Liver (tissue), 9 donors: Measurements from ENCODE around the gene KCNIP4. TPM values are rescaled to one million over a fixed set of nuclear protein-coding genes. Genes with fewer than 3 reads are reported as not detected.

Experiments
- DNase-seq: peaks from one replicate; pipeline ENCODE4 v3.0.0-alpha.2; 2017; ENCODE audit warnings: low spot score
- H3K27ac ChIP-seq, 2 donors: one replicate each; pipeline ENCODE4 v1.7.0; 2013; ENCODE audit warnings: inconsistent platforms in 2 of 2, low read length in 2 of 2, control low read depth in 1 of 2, low read depth in 1 of 2, mild to moderate bottlenecking in 1 of 2
- H3K27me3 ChIP-seq, 4 donors: one replicate each; pipeline versions ENCODE4 v1.6.1 to v1.7.0; 2013; ENCODE audit warnings: low read length in 3 of 4, inconsistent platforms in 1 of 4, mild to moderate bottlenecking in 1 of 4, moderate library complexity in 1 of 4; ENCODE audit not compliant: control insufficient read depth in 4 of 4, insufficient read depth in 4 of 4
- H3K36me3 ChIP-seq, 4 donors: one replicate each; pipeline versions ENCODE4 v1.6.1 to v1.7.0; 2013; ENCODE audit warnings: low read length in 3 of 4, mild to moderate bottlenecking in 3 of 4, low read depth in 1 of 4, moderate library complexity in 1 of 4; ENCODE audit not compliant: control insufficient read depth in 4 of 4, insufficient read depth in 3 of 4
- H3K4me1 ChIP-seq, 4 donors: one replicate each; pipeline versions ENCODE4 v1.6.1 to v1.7.0; 2013; ENCODE audit warnings: low read length in 3 of 4, mild to moderate bottlenecking in 3 of 4, moderate library complexity in 1 of 4; ENCODE audit not compliant: control insufficient read depth in 4 of 4, insufficient read depth in 4 of 4
- H3K4me3 ChIP-seq, 3 donors: one replicate each; pipeline versions ENCODE4 v1.6.1 to v1.7.0; 2013; ENCODE audit warnings: low read length in 3 of 3, control low read depth in 1 of 3, low read depth in 1 of 3, mild to moderate bottlenecking in 1 of 3
- H3K9ac ChIP-seq, 2 donors: one replicate each; pipeline ENCODE4 v1.7.0; 2013; ENCODE audit warnings: low read length in 2 of 2, mild to moderate bottlenecking in 2 of 2, moderate library complexity in 2 of 2, control low read depth in 1 of 2, low read depth in 1 of 2
- H3K9me3 ChIP-seq, 4 donors: one replicate each; pipeline versions ENCODE4 v1.6.1 to v1.7.0; 2013; ENCODE audit warnings: low read length in 3 of 4; ENCODE audit not compliant: control insufficient read depth in 4 of 4
- CTCF ChIP-seq: fragments of 150-350 bp; IDR thresholded peaks from 2 replicates; pipeline ENCODE4 v1.5.1; 2017; ENCODE audit warnings: improper control_type of control experiment, low read depth, low read length; ENCODE audit not compliant: missing input control
- EGR1 ChIP-seq, 2 donors: IDR thresholded peaks; 2 replicates each; pipeline ENCODE4 v1.6.1; 2016 to 2018; ENCODE audit warnings: antibody characterized with exemption in 2 of 2, low read depth in 2 of 2
- FOXA1 ChIP-seq: IDR thresholded peaks from 2 replicates; pipeline ENCODE4 v1.6.1; 2016; ENCODE audit warnings: antibody characterized with exemption
- FOXA2 ChIP-seq: IDR thresholded peaks from 2 replicates; pipeline ENCODE4 v1.6.1; 2016; ENCODE audit warnings: antibody characterized with exemption
- GABPA ChIP-seq, 2 donors: IDR thresholded peaks in 1 of 2; conservative IDR thresholded peaks in 1 of 2; 2 replicates each; pipeline ENCODE4 v1.6.1; 2016; ENCODE audit warnings: antibody characterized with exemption in 2 of 2, mild to moderate bottlenecking in 1 of 2, moderate library complexity in 1 of 2
- HNF4A ChIP-seq, 2 donors: conservative IDR thresholded peaks; 2 replicates each; pipeline ENCODE4 v1.6.1; 2016; ENCODE audit warnings: antibody characterized with exemption in 2 of 2, mild to moderate bottlenecking in 2 of 2
- HNF4G ChIP-seq: IDR thresholded peaks from 2 replicates; pipeline ENCODE4 v1.6.1; 2016; ENCODE audit warnings: antibody characterized with exemption
- JUND ChIP-seq, 2 donors: IDR thresholded peaks; 2 replicates each; pipeline ENCODE4 v1.6.1; 2016; ENCODE audit warnings: antibody characterized with exemption in 2 of 2
- MAX ChIP-seq: IDR thresholded peaks from 2 replicates; pipeline ENCODE4 v1.6.1; 2016; ENCODE audit warnings: antibody characterized with exemption
- NR2F2 ChIP-seq: IDR thresholded peaks from 2 replicates; pipeline ENCODE4 v1.6.1; 2016; ENCODE audit warnings: antibody characterized with exemption
- REST ChIP-seq: IDR thresholded peaks from 2 replicates; pipeline ENCODE4 v1.6.1; 2016; ENCODE audit warnings: antibody characterized with exemption, mild to moderate bottlenecking
- RXRA ChIP-seq, 2 donors: IDR thresholded peaks; 2 replicates each; pipeline ENCODE4 v1.6.1; 2017 to 2018; ENCODE audit warnings: antibody characterized with exemption in 2 of 2, mild to moderate bottlenecking in 1 of 2
- TAF1 ChIP-seq: conservative IDR thresholded peaks from 2 replicates; pipeline ENCODE4 v1.6.1; 2016; ENCODE audit warnings: antibody characterized with exemption, mild to moderate bottlenecking
- YY1 ChIP-seq: IDR thresholded peaks from 2 replicates; pipeline ENCODE4 v1.6.1; 2016; ENCODE audit warnings: antibody characterized with exemption, mild to moderate bottlenecking
- ZBTB33 ChIP-seq: IDR thresholded peaks from 2 replicates; pipeline ENCODE4 v1.6.1; 2016; ENCODE audit warnings: antibody characterized with exemption
- WGBS: extraction: QIAGEN DNeasy Blood & Tissue Kit; methylation state at CpG from one replicate; pipeline ENCODE4 v1.1.7; 2013; 5-methylcytosine and 5-hydroxymethylcytosine counted together
- polyA plus RNA-seq, 2 donors: library from polyadenylated mRNA; stranded (reverse) in 1 of 2; unstranded in 1 of 2; fragments of 200-250 nt in 1 of 2; fragments of >200 nt in 1 of 2; fragmentation: Nextera tagmentation in 1 of 2; extraction: Ambion mirVana in 1 of 2; gene quantifications; one replicate each; pipeline versions ENCODE4 v1.2.1 to v1.2.3, GENCODE V29; 2013 to 2015
- total RNA-seq, 2 donors: library from RNA; depleted of rRNA; stranded (reverse); fragments of >200 nt; gene quantifications; one replicate each; pipeline ENCODE4 v1.2.3, GENCODE V29; 2014
- donor health status: healthy.
- donor health status: healthy.
- donor health status: healthy.
- donor health status: healthy.
- donor health status: healthy.

The KCNIP4 gene
- total and polyA plus RNA-seq, 4 donors: 0.08 to 0.14 TPM; not detected in 2

GRCh38 chr4:21726255-21726815 lies 222.2 kb downstream of the KCNIP4 start:
- H3K4me3 ChIP-seq: no peak overlapping the region
- H3K9ac ChIP-seq: no peak overlapping the region
- 36% methylated on average over 5 of the region's 5 CpGs for WGBS
- TF ChIP-seq RXRA (IDR thresholded peaks at IDR 0.05) (peak in 1 of 2 donors; percentile 3), GABPA (IDR thresholded peaks at IDR 0.05 in 1 of 2, conservative IDR thresholded peaks at IDR 0.05 in 1 of 2) (no peak)
- H3K9me3 ChIP-seq: no peaks in the 10 kb centered on the region
- H3K4me1 ChIP-seq: no peaks in the 10 kb centered on the region
- H3K27ac ChIP-seq: no peak overlapping the region
- peaks cover 0 to 3% (median 0%) of the 10 kb centered on the region in 4 donors for H3K27me3 ChIP-seq
- H3K36me3 ChIP-seq: no peaks in the 10 kb centered on the region
- no peak for DNase-seq

GRCh38 chr4:21722157-21722839 lies 226.3 kb downstream of the KCNIP4 start:
- Histone ChIP-seq H3K9me3 (no peaks in the 10 kb centered on the region), H3K9ac (no peak overlapping the region), H3K27ac (no peak overlapping the region), H3K4me1 (no peaks in the 10 kb centered on the region), H3K4me3 (no peak overlapping the region), H3K36me3 (no peaks in the 10 kb centered on the region), H3K27me3 (no peaks in the 10 kb centered on the region)
- WGBS: 78% methylated on average over 6 of the region's 6 CpGs
- no peak for TF ChIP-seq HNF4G
- no peak for TF ChIP-seq JUND (IDR thresholded peaks at IDR 0.05)
- no peak for TF ChIP-seq YY1
- TF ChIP-seq REST: no peak
- no peak for TF ChIP-seq GABPA (IDR thresholded peaks at IDR 0.05 in 1 of 2, conservative IDR thresholded peaks at IDR 0.05 in 1 of 2)
- TF ChIP-seq NR2F2: no peak
- TF ChIP-seq TAF1: no peak
- no peak for TF ChIP-seq HNF4A (conservative IDR thresholded peaks at IDR 0.05)
- TF ChIP-seq ZBTB33: no peak
- TF ChIP-seq FOXA1: no peak
- no peak for TF ChIP-seq CTCF
- TF ChIP-seq MAX: no peak
- no peak for TF ChIP-seq EGR1 (IDR thresholded peaks at IDR 0.05; ENCODE audit: low read depth in 2 of 2)
- TF ChIP-seq RXRA (IDR thresholded peaks at IDR 0.05): no peak
- TF ChIP-seq FOXA2: no peak
- no peak for DNase-seq
